ENCODE data around the gene PARD3B.

Gene PARD3B

GRCh38 chr2:205117125-205117524 lies 571.9 kb downstream of the PARD3B start:
- no peak for TF ChIP-seq CTCF (conservative IDR thresholded peaks at IDR 0.05; ENCODE audit: low read depth, low read length)
- DNase-seq (ENCODE audit: low read depth): no peak
- H3K4me3 ChIP-seq (ENCODE audit: low read length): no peak overlapping the region

GRCh38 chr2:205119136-205119535 lies 573.9 kb downstream of the PARD3B start:
- TF ChIP-seq CTCF (conservative IDR thresholded peaks at IDR 0.05; ENCODE audit: low read depth, low read length): no peak
- no peak overlapping the region for H3K4me3 ChIP-seq (ENCODE audit: low read length)
- DNase-seq (ENCODE audit: low read depth): no peak

GRCh38 chr2:205128726-205129125 lies 583.5 kb downstream of the PARD3B start:
- no peak overlapping the region for H3K4me3 ChIP-seq (ENCODE audit: low read length)
- TF ChIP-seq CTCF (conservative IDR thresholded peaks at IDR 0.05; ENCODE audit: low read depth, low read length): no peak
- no peak for DNase-seq (ENCODE audit: low read depth)

- TF ChIP-seq CTCF (conservative IDR thresholded peaks at IDR 0.05; ENCODE audit: low read depth, low read length): no peak
- no peak for DNase-seq (ENCODE audit: low read depth)
- no peak overlapping the region for H3K4me3 ChIP-seq (ENCODE audit: low read length)
Measured at GRCh38 chr2:205129531-205129930, 584.3 kb downstream of the PARD3B start.

- DNase-seq (ENCODE audit: low read depth): no peak
- TF ChIP-seq CTCF (conservative IDR thresholded peaks at IDR 0.05; ENCODE audit: low read depth, low read length): peak; percentile 9
- no peak overlapping the region for H3K4me3 ChIP-seq (ENCODE audit: low read length)
Measured at GRCh38 chr2:205130111-205130829, 585.0 kb downstream of the PARD3B start.

GRCh38 chr2:205133544-205133943 lies 588.3 kb downstream of the PARD3B start:
- no peak for DNase-seq (ENCODE audit: low read depth)
- no peak for TF ChIP-seq CTCF (conservative IDR thresholded peaks at IDR 0.05; ENCODE audit: low read depth, low read length)
- no peak overlapping the region for H3K4me3 ChIP-seq (ENCODE audit: low read length)

GRCh38 chr2:205138735-205139134 lies 593.5 kb downstream of the PARD3B start:
- no peak for DNase-seq (ENCODE audit: low read depth)
- TF ChIP-seq CTCF (conservative IDR thresholded peaks at IDR 0.05; ENCODE audit: low read depth, low read length): no peak
- H3K4me3 ChIP-seq (ENCODE audit: low read length): no peak overlapping the region

All from retinal pigment epithelial cell (primary cell).